SK-N-SH (cell line): ENCODE data around the gene PEMT.

Experiments
- CTCF ChIP-seq: fragments of 200-600 bp; sonication (generic); IDR thresholded peaks from 2 replicates; pipeline ENCODE4 v1.6.1; 2017; ENCODE audit warnings: antibody characterized with exemption, mild to moderate bottlenecking, moderate library complexity
- POLR2AphosphoS5 ChIP-seq: IDR thresholded peaks from 2 replicates; pipeline ENCODE4 v1.6.1; 2012; ENCODE audit warnings: low read depth, low read length
- TEAD4 ChIP-seq: IDR thresholded peaks from 2 replicates; pipeline ENCODE4 v1.4.0; 2012; ENCODE audit warnings: mild to moderate bottlenecking, borderline replicate concordance; ENCODE audit not compliant: insufficient read depth
- YY1 ChIP-seq: IDR thresholded peaks from 2 replicates; pipeline ENCODE4 v1.4.0; 2012; ENCODE audit warnings: low read depth, mild to moderate bottlenecking
- TF ChIP-seq, protein P1 (sequence below): IDR thresholded peaks from 2 replicates; pipeline ENCODE4 v1.4.0; 2012; ENCODE audit warnings: low read depth
- TF ChIP-seq, protein P2 (sequence below): IDR thresholded peaks from 2 replicates; pipeline ENCODE4 v1.4.0; 2012; ENCODE audit warnings: low read depth, borderline replicate concordance
- TF ChIP-seq, protein P3 (sequence below): fragments of 150-350 bp; IDR thresholded peaks from 2 replicates; pipeline ENCODE4 v1.6.1; 2017; ENCODE audit warnings: antibody characterized with exemption, low read length, low read depth, borderline replicate concordance
- TF ChIP-seq, protein P4 (sequence below): IDR thresholded peaks from 2 replicates; pipeline ENCODE4 v1.4.0; 2012; ENCODE audit warnings: low read depth, borderline replicate concordance

- TF ChIP-seq CTCF (no peak), YY1 (no peak), POLR2AphosphoS5 (no peak), TEAD4 (no peak)
- TF ChIP-seq, protein P1, sequence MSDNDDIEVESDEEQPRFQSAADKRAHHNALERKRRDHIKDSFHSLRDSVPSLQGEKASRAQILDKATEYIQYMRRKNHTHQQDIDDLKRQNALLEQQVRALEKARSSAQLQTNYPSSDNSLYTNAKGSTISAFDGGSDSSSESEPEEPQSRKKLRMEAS = no peak
- TF ChIP-seq, protein P2, sequence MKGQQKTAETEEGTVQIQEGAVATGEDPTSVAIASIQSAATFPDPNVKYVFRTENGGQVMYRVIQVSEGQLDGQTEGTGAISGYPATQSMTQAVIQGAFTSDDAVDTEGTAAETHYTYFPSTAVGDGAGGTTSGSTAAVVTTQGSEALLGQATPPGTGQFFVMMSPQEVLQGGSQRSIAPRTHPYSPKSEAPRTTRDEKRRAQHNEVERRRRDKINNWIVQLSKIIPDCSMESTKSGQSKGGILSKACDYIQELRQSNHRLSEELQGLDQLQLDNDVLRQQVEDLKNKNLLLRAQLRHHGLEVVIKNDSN = no peak
- TF ChIP-seq, protein P3, sequence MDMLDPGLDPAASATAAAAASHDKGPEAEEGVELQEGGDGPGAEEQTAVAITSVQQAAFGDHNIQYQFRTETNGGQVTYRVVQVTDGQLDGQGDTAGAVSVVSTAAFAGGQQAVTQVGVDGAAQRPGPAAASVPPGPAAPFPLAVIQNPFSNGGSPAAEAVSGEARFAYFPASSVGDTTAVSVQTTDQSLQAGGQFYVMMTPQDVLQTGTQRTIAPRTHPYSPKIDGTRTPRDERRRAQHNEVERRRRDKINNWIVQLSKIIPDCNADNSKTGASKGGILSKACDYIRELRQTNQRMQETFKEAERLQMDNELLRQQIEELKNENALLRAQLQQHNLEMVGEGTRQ = no peak
- TF ChIP-seq, protein P4, sequence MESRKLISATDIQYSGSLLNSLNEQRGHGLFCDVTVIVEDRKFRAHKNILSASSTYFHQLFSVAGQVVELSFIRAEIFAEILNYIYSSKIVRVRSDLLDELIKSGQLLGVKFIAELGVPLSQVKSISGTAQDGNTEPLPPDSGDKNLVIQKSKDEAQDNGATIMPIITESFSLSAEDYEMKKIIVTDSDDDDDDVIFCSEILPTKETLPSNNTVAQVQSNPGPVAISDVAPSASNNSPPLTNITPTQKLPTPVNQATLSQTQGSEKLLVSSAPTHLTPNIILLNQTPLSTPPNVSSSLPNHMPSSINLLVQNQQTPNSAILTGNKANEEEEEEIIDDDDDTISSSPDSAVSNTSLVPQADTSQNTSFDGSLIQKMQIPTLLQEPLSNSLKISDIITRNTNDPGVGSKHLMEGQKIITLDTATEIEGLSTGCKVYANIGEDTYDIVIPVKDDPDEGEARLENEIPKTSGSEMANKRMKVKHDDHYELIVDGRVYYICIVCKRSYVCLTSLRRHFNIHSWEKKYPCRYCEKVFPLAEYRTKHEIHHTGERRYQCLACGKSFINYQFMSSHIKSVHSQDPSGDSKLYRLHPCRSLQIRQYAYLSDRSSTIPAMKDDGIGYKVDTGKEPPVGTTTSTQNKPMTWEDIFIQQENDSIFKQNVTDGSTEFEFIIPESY = no peak
These were observed 21.8 kb downstream of the PEMT start for GRCh38 chr17:17569691-17570090.
